NCI-H2196 treated with DMSO at 0.1 percent for 48 hours (cell line): ENCODE measurements around the gene GOT1.

Experiments
- DNase-seq: peaks from one replicate; lab custom pipeline; 2025; ENCODE audit not compliant: unreplicated experiment; lab: John Stamatoyannopoulos, UW

GOT1 gene

DNA sequence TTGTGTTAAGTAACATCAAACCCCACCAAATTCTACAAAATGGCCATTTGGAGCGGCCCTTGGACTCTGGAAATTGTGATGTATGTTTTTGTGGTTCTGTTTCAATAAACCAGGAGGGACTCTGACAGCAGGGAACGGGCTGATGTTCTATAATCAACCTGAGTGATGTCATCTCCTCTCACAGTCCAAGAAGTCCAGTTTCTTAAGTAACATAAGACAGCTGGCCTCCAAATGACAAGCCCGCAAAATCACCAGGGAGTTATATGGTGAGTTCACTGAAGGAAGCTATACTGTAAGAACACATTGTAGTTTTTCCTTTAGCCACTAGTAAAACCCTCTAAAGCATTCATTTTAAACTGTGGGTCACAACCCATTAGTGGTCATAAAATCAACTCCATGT lies 34.0 kb downstream of the GOT1 start:
- DNase-seq = no peak

DNA sequence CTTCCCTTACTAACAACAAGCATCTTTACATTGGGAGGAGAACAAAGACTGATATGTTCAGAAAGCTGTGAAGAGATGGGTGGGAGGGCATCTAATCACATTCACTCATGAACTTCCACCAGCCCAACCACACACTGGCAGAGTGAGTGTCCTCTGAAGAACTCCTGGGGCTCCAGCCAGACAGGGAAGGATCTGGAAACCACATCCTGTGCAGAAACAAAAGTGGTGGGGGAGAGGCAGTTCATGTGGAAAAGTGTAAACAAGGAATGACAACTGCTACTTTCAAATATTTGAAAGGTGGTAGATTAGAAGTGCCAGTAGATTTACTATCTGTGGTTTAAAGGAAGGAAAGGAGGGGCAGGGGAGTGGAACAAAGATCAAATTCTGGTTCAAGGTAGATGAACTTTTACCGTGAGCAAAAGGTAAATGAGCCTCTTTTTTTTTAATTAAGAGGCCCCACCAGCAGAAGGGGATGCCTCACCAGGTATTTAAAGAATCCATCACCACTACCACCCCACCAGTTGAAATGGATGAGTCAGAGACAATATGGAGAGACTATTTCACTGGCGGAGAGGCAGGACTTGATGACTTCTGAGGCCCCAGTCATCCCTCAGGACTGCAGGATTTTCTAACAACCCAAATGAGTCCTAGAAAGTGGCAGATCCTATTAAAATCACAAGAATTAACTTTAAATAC lies 34.5 kb downstream of the GOT1 start:
- DNase-seq = peak; percentile 61

DNA sequence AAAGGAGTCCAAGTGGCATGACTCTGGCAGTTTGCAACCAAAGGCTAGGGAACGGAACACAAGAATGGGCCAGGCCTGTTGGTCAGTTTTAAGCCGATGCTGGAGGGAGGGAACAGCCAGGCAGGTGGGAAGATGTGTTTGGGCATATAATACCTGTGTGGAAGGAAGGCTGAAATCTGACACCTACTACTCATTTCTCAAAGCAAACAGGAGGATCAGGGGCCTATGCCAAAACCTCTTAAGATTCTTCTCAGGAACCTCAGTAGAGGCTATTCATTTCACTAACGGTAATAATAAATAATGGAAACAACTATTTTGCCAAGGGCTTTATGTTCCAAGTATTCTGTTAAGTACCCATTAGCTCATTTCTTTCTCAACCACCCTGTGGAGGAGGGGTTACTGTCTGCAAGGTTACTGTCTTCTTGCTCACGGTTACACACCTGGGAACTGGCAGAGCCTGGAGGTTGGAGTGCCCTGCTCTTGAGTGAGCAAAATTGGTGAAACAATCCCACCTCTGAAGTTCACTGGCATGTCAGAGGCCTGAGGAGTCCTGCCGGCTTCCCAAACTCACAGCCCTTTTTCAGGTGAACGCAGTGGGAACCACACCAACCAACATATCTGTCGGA lies 35.5 kb downstream of the GOT1 start:
- DNase-seq = peak; percentile 54

DNA sequence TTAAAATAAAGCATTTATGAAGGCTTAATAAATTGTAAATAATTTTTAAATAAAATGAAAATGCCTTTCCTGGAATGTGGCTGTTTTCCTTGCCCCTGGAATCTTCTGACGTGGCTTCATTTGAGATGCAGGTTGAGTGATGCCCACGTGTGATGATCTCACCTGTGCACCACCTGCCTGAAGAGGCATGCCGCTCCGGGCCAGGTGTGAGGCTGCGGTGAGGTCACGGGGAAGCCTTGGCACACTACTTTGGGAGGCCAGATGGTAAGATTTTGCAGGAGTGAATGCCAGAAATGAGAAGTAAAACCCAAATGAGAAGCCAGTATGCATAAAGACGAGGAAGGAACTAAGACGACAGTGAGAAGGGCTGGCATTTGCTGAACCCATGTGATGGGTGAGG lies 36.2 kb downstream of the GOT1 start:
- peak; percentile 43 for DNase-seq

DNA sequence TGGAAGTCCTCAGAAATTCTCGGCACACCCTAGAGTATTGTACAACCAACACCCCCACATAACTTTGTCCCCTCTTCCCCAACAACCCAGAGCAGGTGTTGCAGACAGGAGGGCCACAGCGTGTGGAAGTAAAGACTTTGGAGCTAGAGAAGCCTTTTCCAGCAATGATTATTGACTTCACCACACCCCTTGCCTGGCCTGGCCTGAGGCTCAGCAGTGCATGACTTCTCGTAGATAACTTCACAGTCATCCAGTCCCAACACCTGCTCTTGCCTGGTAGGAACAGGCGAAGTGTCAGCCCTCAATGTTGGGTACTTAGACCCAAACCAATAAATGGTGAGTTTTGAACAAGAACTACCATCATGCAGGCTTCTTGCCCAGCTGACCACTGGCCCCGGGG lies 36.7 kb downstream of the GOT1 start:
- DNase-seq = no peak

GRCh38 chr10:99393036-99393435 lies 37.4 kb downstream of the GOT1 start:
- DNase-seq = no peak

DNA sequence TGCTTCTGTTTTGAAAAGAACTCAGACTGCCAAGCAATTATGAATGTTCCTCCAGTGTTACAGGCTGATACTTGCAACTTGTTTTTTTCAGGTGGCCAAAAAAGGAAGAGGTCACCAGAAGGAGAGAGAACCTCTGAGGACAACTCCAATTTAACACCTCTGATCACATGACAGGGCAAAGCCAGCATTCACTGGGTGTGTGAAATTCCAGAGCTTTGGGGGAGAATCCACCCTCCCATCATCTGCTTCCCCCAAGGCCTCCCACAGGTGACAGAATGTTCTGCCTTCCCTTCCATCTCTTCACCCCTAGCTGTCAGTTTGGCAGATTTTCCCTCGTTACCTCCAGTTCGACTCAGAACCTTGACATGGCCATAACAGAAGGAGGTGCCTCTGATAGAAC lies 39.1 kb downstream of the GOT1 start:
- no peak for DNase-seq

GRCh38 chr10:99389729-99390480 lies 40.5 kb downstream of the GOT1 start:
- DNase-seq = no peak

GRCh38 chr10:99387541-99387940 lies 42.9 kb downstream of the GOT1 start:
- no peak for DNase-seq

DNA sequence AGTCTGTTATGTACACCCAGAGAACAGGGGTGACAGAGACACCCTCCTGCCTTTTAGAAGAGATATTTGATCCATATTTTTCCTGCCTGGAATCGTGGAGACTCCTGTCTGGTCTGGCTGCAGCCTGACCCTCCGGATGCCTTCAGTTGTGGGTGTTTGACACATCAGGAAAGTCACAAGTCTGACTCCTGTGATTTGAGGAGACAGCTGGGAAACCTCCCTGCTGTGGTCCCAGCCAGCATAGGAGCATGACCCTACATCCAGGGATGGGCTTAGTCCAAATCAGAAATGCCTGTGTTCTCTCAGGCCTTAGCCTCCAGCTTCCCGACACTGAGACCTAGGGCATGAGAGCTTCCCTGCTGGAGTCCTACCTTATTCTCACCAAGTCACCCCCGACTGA lies 43.4 kb downstream of the GOT1 start:
- no peak for DNase-seq

DNA sequence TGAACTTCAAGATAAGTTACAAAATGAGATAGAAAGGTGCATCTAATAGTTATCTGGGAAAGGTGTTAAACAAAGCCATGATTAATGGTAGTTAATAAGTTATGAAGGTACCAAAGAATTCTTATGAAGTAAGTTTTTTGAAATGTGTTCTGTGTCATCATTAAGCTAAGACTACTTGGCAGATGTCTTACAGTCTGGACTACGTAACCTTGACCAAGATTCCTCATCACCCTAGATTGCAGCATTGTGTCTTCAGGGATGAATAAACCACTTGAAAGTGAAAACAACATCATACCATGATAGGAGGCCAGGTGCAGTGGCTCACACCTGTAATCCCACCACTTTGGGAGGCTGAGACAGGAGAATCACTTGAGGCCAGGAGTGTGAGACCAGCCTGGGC lies 48.2 kb downstream of the GOT1 start:
- DNase-seq = no peak

GRCh38 chr10:99375426-99375825 lies 55.0 kb downstream of the GOT1 start:
- no peak for DNase-seq

GRCh38 chr10:99374972-99375371 lies 55.5 kb downstream of the GOT1 start:
- DNase-seq = no peak

GRCh38 chr10:99374526-99374925 lies 55.9 kb downstream of the GOT1 start:
- DNase-seq = no peak

- no peak for DNase-seq
Measured at GRCh38 chr10:99372546-99373271, 57.7 kb downstream of the GOT1 start.

DNA sequence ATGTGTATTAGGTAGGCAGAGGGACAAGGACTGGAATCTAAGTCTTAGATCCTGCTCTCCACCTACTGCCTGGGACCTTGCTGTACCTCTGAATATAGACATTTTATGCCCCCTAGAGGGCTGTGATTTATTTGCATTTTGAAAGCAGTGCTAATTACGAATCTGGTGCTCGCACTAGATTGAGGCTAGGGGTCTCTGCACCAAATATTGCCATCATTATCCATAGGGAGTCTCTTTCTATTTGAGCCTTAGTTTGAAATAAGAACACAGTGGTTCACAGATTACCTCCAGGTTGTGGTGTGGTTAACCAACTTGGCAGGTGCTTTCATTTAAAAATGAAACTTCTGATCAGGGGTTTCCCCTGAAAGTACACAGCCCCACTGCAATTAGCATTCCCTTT lies 59.4 kb downstream of the GOT1 start:
- no peak for DNase-seq

GRCh38 chr10:99369551-99369950 lies 60.9 kb downstream of the GOT1 start:
- DNase-seq = no peak

GRCh38 chr10:99369126-99369525 lies 61.3 kb downstream of the GOT1 start:
- DNase-seq = no peak

GRCh38 chr10:99368646-99369045 lies 61.8 kb downstream of the GOT1 start:
- DNase-seq = no peak

DNA sequence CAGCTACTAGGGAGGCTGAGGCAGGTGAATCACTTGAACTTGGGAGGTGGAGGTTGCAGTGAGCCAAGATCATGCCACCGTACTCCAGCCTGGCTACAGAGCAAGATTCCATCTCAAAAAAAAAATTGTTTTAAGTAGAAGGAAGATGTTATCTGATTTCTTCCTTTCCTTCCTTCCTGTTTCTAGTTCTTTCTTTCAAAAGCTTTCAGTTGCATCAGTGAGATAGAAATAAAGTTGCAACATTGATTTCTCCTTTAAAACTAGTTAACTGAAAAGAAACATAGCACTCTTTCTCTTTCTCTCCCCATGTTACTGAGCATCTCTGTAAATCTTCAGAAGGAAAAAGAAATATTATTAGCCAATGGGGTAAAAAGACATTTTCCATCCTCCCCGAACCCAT lies 63.8 kb downstream of the GOT1 start:
- DNase-seq = no peak

DNA sequence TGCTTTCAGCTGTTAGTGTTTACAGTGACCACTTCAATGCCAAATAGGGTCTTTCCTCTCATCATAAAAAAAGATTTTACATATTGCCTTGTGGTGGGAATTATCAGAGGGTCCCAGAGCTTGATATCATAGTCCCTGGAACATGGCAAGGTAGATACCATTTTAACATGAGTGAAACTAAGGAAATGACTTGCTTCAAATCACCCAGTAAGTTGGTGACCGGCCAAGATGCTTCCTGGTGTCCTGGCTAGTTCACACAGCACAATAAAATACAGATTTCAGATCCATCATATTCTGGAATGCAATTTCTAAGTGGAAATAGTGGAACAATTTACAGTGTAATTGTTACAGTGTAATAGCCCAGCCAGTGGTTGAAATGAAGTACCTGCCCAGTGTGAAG lies 64.7 kb downstream of the GOT1 start:
- DNase-seq = no peak

- DNase-seq = no peak
Measured at GRCh38 chr10:99365311-99365710, 65.1 kb downstream of the GOT1 start.
